NCI-H146 treated with DMSO at 0.1 percent for 48 hours (cell line): Measurements from ENCODE around the gene DUSP3.

Experiments
- DNase-seq: peaks from one replicate; lab custom pipeline; 2025; ENCODE audit not compliant: unreplicated experiment; lab: John Stamatoyannopoulos, UW

The DUSP3 gene

DNA sequence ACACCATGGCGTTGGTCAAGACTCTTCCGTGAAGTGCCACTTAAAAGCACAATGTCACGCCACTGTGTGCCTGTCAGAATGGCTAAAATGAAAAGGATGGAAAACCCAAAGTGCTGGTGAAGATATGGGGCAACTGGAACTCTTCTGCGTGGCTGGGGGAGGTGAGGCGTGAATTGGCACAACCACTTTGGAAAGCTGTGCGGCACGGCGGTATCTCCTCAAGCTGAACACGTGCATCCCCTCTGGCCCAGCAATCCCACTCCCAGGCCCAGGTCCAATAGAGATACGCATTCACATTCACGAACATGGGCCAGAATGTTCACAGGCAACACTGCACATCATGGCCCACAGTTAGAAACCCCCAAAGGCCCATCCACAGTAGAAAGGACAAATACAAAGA lies 8.9 kb downstream of the DUSP3 start:
- DNase-seq = no peak

- DNase-seq = no peak
Measured at GRCh38 chr17:43769426-43769825, 9.4 kb downstream of the DUSP3 start.

GRCh38 chr17:43768943-43769342 lies 9.8 kb downstream of the DUSP3 start:
- DNase-seq = no peak

DNA sequence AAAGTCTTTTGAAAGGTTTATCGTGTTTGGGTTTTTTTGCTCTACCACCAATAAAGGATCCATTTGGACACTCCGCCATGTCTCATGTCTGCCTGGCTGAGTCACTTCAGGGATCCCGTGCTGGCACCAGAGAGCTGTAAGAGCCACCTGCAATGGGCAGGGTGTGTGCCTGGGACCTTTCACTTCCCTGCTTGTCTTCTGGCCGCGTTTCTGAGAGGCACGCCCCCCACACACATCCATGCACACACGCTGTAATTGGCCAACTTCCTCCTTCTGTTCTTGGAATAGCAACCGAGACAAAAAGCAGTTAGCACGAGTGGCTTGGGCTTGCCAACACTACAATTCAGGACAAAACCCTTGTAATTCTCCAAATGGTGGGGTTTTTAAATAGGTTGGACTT lies 10.4 kb downstream of the DUSP3 start:
- DNase-seq = no peak

DNA sequence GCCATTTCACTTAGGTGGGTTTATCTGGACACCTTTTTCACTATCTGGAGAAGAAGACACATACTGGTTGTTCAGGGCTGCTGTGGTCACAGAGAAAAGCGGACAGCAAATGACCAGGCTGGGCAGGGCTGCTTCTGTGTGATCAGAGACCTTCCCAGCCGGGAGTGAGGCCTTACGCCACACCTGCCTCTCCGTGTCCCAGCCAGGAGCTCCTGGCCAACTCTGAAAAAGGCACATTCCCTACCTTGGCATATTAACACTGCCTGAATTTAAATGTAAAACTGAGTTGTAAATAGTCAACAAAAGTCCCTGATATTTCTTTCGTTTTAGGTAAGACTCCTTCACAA lies 11.1 kb downstream of the DUSP3 start:
- DNase-seq = no peak

- no peak for DNase-seq
Measured at GRCh38 chr17:43767053-43767712, 11.6 kb downstream of the DUSP3 start.

DNA sequence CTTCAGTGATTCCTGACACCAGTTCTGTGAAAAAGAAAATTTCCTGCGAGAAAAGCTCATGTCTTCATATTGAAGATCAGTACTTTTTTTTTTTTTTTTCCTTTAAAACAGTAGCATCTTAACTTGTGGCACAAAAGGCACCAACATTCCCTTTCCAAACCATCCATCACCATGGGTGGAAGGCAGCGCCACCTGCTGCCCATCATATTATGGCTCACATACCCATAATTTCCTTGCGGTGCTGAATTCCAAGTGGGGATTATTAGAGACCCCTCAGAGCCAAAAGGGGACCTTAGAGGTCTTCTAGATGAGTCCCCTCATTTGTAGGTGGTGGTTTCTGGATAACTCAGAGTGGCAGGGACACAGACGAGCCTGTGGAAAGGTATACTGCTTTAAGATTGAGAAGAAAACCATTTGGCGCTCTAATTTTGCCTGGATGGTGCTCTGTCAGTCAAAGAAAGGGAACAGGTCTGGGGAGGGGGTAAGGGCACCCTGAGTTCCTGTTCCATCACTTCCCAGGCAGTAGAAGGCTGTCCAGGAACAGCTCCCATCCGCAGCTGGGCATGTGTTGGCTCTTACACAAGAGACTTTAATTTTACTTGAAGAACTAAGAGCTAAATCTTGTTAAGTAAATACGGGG lies 12.2 kb downstream of the DUSP3 start:
- DNase-seq = peak; percentile 20

DNA sequence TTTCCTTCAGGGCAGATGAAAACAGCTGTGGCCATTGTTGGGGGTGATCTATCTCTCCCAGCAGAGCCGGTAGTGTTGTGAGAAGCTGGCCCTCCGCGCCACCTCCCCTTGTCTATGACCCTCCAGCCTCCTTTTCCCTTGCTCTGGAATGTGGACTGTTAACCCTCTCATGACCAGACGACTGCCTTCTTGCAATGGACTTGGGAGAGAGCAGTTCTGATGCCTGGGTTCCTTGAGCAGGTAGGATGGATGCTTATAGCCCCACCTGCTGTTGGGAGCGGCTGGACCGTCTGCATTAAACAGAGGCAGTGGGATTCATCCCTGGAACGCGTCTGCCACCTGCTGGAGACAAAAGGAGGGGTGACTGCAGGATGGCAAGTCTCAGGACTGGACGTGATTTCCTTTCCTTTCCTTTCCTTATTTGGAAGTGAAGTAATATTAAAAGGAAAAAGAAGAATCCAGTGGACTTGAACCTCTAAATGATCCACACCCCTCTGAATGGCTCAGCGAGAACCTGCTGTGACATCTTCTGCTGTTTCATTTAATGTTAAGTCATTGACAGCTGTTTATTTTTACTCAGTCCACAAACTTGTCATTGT lies 18.4 kb downstream of the DUSP3 start:
- peak; percentile 78 for DNase-seq

- no peak for DNase-seq
Measured at GRCh38 chr17:43759836-43760235, 18.9 kb downstream of the DUSP3 start.

- no peak for DNase-seq
Measured at GRCh38 chr17:43758497-43759174, 20.1 kb downstream of the DUSP3 start, which contains the start of gene SOST. Gene SOST, minus strand, starts transcription at chr17:43758791. Its CDS starts 50 bp downstream, at chr17:43758741.

DNA sequence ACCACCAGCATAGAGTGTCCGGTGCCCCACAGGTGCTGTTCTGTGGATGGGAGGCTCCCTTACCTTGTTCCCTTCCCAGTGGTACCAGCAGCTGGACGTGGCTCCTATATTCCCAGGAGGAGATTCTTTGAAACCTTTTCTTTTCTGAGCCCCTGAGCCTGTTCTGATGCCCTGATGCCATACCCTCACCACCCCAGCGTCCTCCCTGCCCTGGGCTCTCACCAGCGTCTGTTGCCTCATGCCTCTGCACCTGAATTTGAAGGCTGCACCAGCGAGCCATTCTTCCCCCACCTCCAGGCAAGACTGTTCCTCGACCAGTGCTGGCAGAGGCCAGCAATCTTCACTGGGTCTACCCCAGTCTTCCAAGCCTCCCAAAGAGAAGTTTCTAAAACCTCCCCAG lies 20.7 kb downstream of the DUSP3 start:
- no peak for DNase-seq

DNA sequence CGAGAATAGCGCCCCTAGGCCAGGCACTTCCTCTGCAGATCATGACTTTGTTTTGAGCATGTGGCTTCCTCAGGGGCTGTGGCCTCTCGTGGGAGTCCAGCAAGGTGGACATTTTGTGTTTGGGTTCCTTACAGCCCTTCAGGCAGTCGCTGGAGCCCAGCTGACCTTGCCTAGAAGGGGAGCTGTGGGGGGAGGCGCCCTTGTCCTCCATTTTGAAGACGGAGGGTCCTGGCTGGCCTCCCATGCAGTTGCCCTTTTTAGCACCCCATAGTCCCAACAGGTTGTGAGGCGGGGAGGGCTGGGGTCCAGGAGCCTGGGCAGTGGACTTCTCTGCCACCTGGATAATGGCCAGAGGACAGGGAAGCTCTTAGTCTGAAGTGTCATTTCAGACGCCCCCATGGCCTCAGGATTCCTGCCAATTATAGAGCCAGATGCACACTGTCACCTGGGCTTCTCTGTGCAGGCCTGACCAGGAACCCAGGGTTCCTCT lies 21.6 kb downstream of the DUSP3 start:
- no peak for DNase-seq

DNA sequence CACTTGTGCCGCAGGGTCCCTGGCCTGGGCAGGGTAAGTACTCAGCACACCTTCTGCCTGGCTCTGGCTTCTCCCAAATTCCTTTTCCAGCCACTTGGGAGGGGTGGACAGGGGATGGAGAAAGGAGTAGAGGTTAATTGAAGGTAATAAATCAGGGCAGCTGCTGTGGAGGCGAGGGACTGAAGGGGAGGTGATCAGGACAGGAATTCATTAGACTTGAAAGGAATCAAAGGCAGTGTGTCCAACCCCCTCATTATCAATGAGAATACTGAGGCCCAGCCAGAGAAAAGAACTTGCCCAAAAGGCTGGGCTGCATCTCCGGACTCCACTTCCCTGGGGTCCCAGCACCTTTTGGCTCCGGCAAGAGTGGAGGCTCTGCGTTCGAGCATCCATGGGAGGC lies 22.6 kb downstream of the DUSP3 start:
- no peak for DNase-seq

- DNase-seq = no peak
Measured at GRCh38 chr17:43755389-43755875, 23.3 kb downstream of the DUSP3 start.

DNA sequence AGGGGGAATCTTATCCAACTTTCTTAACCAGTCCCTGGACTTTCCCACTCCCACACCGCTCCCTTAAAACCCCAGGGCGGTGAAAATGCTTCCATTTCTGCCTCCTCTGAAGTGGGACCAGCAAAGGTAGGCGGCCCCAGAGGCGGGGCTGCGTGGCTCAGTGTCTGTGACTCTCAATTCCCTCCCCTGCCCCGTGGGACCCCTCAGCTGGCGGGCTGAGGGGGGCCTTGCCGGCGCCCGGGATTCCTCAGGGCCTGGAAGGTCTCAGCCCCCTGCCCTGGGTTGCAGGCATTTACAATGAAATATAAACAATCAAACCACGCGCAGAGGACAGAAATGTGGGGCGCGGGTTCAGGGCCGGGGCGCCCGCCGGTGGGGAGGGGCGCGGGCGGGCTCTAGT lies 23.8 kb downstream of the DUSP3 start:
- no peak for DNase-seq

GRCh38 chr17:43753493-43754129 lies 25.2 kb downstream of the DUSP3 start:
- DNase-seq = no peak

- DNase-seq = no peak
Measured at GRCh38 chr17:43750153-43750552, 28.6 kb downstream of the DUSP3 start.

DNA sequence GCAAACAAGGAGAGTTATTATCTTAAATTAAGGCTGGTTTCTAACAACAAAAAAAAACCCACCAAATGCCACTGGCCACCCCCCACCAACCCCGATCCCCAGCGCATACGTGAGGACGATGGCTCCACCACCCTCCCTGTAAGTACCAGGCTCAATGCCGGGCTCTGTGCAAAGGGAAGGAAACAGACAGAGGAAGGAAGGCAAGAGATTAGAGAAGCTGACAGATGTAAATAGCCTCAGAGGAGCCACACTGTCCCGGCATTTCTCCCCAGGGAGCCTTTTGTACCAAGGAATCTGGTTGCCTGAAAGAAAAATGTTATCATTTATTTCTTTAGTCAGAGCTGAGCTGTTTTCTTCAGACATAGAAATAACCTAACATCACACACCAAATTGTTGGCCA lies 33.2 kb downstream of the DUSP3 start:
- no peak for DNase-seq

GRCh38 chr17:43741636-43742035 lies 37.1 kb downstream of the DUSP3 start:
- DNase-seq = no peak

GRCh38 chr17:43740541-43740940 lies 38.2 kb downstream of the DUSP3 start:
- no peak for DNase-seq

- DNase-seq = no peak
Measured at GRCh38 chr17:43737722-43738121, 41.1 kb downstream of the DUSP3 start.
